22Rv1 (cell line): ENCODE data around the gene SAE1.

Experiments used
- ZFX ChIP-seq: fragments of 450-650 bp; IDR thresholded peaks from 2 replicates; pipeline ENCODE4 v1.6.1; 2017; ENCODE audit warnings: antibody characterized with exemption, borderline replicate concordance
- TF ChIP-seq, protein P1 (sequence below): fragments of 450-650 bp; IDR thresholded peaks from 2 replicates; pipeline ENCODE4 v1.5.1; 2017; ENCODE audit warnings: mild to moderate bottlenecking

DNA sequence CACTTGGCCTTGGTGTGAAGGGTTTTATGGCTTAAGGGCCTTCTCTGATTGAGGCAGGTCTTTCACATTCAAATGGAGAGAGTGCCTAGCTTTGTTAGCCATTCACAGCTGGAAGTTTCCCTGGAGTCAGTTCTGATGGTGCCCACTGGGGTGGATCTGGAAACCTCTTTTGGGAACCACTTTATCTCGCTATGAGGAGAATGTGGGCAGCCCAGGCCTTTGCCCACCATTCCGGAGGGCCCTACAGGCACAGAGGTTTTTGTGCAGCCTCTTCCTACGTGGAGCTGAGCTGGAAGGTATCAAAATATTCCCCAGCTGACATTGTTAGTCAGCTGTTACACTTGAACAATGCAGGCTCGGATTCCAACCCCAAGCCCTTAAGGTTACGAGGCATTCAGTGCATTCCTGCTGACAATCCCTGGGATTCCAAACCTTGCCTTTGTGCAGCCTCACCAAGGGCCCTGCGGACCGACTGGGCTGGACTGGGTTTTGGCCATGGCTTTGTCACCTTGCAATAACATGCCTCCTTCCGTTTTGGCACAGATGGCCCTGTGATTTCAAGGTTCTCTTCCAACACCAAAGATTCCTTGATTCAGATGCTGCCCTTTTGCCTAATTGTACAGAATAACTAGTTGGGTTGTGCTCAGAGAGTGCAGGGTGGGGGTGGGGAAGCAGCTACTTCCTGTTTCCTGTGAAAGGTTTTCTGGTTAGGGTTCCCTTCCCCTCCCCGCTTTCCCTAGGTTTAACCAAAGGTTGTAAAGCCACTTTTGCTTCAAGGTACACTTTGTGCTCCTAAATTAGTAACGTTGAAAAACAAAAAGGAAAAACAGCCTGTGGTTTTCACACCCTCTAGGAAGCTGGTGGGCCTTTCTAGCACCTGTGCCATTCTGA is 27.0 kb downstream of the SAE1 start:
- TF ChIP-seq, protein P1, sequence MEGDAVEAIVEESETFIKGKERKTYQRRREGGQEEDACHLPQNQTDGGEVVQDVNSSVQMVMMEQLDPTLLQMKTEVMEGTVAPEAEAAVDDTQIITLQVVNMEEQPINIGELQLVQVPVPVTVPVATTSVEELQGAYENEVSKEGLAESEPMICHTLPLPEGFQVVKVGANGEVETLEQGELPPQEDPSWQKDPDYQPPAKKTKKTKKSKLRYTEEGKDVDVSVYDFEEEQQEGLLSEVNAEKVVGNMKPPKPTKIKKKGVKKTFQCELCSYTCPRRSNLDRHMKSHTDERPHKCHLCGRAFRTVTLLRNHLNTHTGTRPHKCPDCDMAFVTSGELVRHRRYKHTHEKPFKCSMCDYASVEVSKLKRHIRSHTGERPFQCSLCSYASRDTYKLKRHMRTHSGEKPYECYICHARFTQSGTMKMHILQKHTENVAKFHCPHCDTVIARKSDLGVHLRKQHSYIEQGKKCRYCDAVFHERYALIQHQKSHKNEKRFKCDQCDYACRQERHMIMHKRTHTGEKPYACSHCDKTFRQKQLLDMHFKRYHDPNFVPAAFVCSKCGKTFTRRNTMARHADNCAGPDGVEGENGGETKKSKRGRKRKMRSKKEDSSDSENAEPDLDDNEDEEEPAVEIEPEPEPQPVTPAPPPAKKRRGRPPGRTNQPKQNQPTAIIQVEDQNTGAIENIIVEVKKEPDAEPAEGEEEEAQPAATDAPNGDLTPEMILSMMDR, result no peak
- TF ChIP-seq ZFX, result no peak
